ENCODE data around the gene THSD4. TPM values are rescaled to one million over a fixed set of nuclear protein-coding genes. Genes with fewer than 3 reads are reported as not detected.

The THSD4 gene
- total and polyA plus RNA-seq, 2 of the 4 experiments (the other 2 are of a cell fraction) = 25.5 to 31.1 TPM

- ATAC-seq (ENCODE audit: low read depth) (no peak), DNase-seq (no peak)
- no peak overlapping the region for H3K14ac ChIP-seq (replicated peaks; ENCODE audit: low read depth, low read length)
- no peak overlapping the region for H2BK120ac ChIP-seq (ENCODE audit: low read depth, low read length)
- H3K4me1 ChIP-seq (ENCODE audit: control insufficient read depth, insufficient read depth, low read length) = no peaks in the 10 kb centered on the region
- no peak overlapping the region for H3K23ac ChIP-seq (ENCODE audit: low read depth, low read length)
- H2BK20ac ChIP-seq (ENCODE audit: low read depth, low read length) = no peak overlapping the region
- peaks cover 0 to 5% of the 10 kb centered on the region in 2 experiments; a peak in 1 of 4 replicates for H3K79me1 ChIP-seq (ENCODE audit: low read depth in 1 of 2, low read length in 2 of 2)
- ChIA-PET POLR2A (ENCODE audit: unreplicated experiment) (no interaction called here), CTCF (no interaction called here)
- TF ChIP-seq USF2 (IDR thresholded peaks at IDR 0.05; ENCODE audit: low read depth, low read length) (no peak), RFX5 (IDR thresholded peaks at IDR 0.05; ENCODE audit: low read depth, low read length) (no peak), CHD1 (IDR thresholded peaks at IDR 0.05; ENCODE audit: low read depth, low read length) (no peak), CEBPB (IDR thresholded peaks at IDR 0.05; ENCODE audit: low read depth, low read length) (no peak), SMC3 (IDR thresholded peaks at IDR 0.05; ENCODE audit: low read depth, low read length) (no peak), NFE2L2 (IDR thresholded peaks at IDR 0.05; ENCODE audit: low read depth, low read length) (no peak), ELK1 (IDR thresholded peaks at IDR 0.05; ENCODE audit: borderline replicate concordance, low read depth, low read length) (no peak), FOS (IDR thresholded peaks at IDR 0.05; ENCODE audit: low read depth, low read length) (no peak), BHLHE40 (IDR thresholded peaks at IDR 0.05; ENCODE audit: low read depth, low read length) (no peak), MAFK (IDR thresholded peaks at IDR 0.05; ENCODE audit: low read depth, low read length) (no peak)
- no CpG with 5 or more reads among the region's 2 CpGs for WGBS, 2 experiments (ENCODE audit: extremely low coverage in 2 of 2, insufficient read length in 1 of 2)
- no peak overlapping the region for H4K5ac ChIP-seq (ENCODE audit: low read depth, low read length)
- in situ Hi-C loops (cut with MboI; ENCODE audit: low sequenced_read_pairs) (no loop called here), dilution Hi-C loops (cut with HindIII; ENCODE audit: low sequenced_read_pairs, unreplicated experiment) (no loop called here), intact Hi-C loops (cut with micrococcal nuclease) (no loop called here)
- no peak overlapping the region for H2BK15ac ChIP-seq (ENCODE audit: low read depth, low read length)
- H3K4ac ChIP-seq (ENCODE audit: low read depth, low read length) = no peak overlapping the region
- no peak overlapping the region for H4K91ac ChIP-seq (ENCODE audit: insufficient read depth, low read depth, low read length)
- H3K27ac ChIP-seq (ENCODE audit: insufficient read depth, low read length) = no peak overlapping the region
- H3K36me3 ChIP-seq (ENCODE audit: control insufficient read depth, insufficient read depth, low read length) = no peaks in the 10 kb centered on the region
- no peak overlapping the region for H3K56ac ChIP-seq (ENCODE audit: extremely low read depth, insufficient read depth, low read length)
- no peaks in the 10 kb centered on the region for H3K9me3 ChIP-seq (ENCODE audit: control insufficient read depth, insufficient read depth, low read length)
- no peak overlapping the region for H2BK5ac ChIP-seq (ENCODE audit: low read depth, low read length, poor library complexity, severe bottlenecking)
- no peaks in the 10 kb centered on the region for H3K27me3 ChIP-seq (ENCODE audit: control insufficient read depth, insufficient read depth, low read length)
- no peak overlapping the region for H3K18ac ChIP-seq (ENCODE audit: low read depth, low read length)
- H3K9me1 ChIP-seq (ENCODE audit: insufficient read depth, low read length) = no peaks in the 10 kb centered on the region; the same call in 1 of the 2 replicates
- no TSS peak for BruUV-seq (replicated peaks)
- H4K8ac ChIP-seq (ENCODE audit: low read depth in 2 of 2, low read length in 2 of 2) = no peak overlapping the region
- peaks cover 4% of the 10 kb centered on the region; the same call in 1 of the 2 replicates for H4K20me1 ChIP-seq (ENCODE audit: insufficient read depth, low read length)
- H3K4me2 ChIP-seq (ENCODE audit: low read depth, low read length) = no peak overlapping the region
- H2AK5ac ChIP-seq (ENCODE audit: low read depth, low read length) = no peak overlapping the region
- H2AFZ ChIP-seq (replicated peaks; ENCODE audit: low read length, poor library complexity) = no peak overlapping the region
- H3K9ac ChIP-seq (ENCODE audit: low read depth, low read length) = no peak overlapping the region
- no peak overlapping the region for H3K4me3 ChIP-seq (ENCODE audit: insufficient read depth, low read depth, low read length)
- no peak overlapping the region for H2AK9ac ChIP-seq (replicated peaks; ENCODE audit: low read depth, low read length, poor library complexity)
These were observed 403.4 kb downstream of the THSD4 start for GRCh38 chr15:71518661-71519060.

Measured in IMR-90 (cell line).